ENCODE data around the gene GLB1L. TPM values are rescaled to one million over a fixed set of nuclear protein-coding genes. Genes with fewer than 3 reads are reported as not detected.
A peak's percentile ranks its signal among the peaks of the same experiment; 100 is the strongest.

Gene GLB1L
- total RNA-seq, 2 donors from 2014 or later, result 3.1 to 11.2 TPM

- no peak overlapping the region for H3K27ac ChIP-seq
- 86 to 89% methylated on average over 6 of the region's 6 CpGs for WGBS, 2 donors
- no peaks in the 10 kb centered on the region for H3K27me3 ChIP-seq
- ATAC-seq (no peak), DNase-seq (no peak)
- intact Hi-C loops (cut with DNase I), result no loop called here
- H3K4me3 ChIP-seq, result no peak overlapping the region
- no peaks in the 10 kb centered on the region for H3K9me3 ChIP-seq
- peaks cover 28% of the 10 kb centered on the region for H3K4me1 ChIP-seq
- peaks cover 0 to 2% of the 10 kb centered on the region in 2 donors for H3K36me3 ChIP-seq (replicated peaks in 1 of 2; ENCODE audit: insufficient read depth in 1 of 2, low read depth in 2 of 2)
- TF ChIP-seq POLR2A (IDR thresholded peaks at IDR 0.05) (no peak), CTCF (IDR thresholded peaks at IDR 0.05) (no peak)
Observed at GRCh38 chr2:219214786-219215185, 30.5 kb downstream of the GLB1L start.

DNA sequence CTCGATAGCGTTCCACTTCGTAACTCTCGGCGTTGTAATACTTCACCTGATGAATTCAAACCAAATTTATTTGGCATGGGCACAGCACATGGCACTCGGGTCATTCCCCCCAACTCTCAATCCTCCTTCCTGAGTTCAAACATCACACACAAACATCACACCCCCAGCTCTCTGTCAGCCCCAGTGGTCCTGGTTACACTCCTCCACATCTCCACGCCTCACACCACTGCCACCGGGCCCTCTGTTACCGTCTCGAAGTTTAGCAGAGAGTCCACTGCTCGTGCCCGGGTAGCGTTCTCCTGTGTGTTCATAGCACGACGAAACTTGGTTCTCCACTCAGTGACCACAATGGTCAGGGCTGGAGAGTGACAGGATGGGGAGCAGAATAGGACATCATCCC, 31.1 kb downstream of the GLB1L start:
- ATAC-seq (no peak), DNase-seq (peak in 1 of 4 donors; percentile 5)
- Histone ChIP-seq H3K27ac (no peak overlapping the region), H3K4me3 (no peak overlapping the region), H3K27me3 (no peaks in the 10 kb centered on the region), H3K36me3 (replicated peaks in 1 of 2; ENCODE audit: insufficient read depth in 1 of 2, low read depth in 2 of 2) (peaks cover 0 to 2% of the 10 kb centered on the region in 2 donors), H3K4me1 (peaks cover 22% of the 10 kb centered on the region), H3K9me3 (no peaks in the 10 kb centered on the region)
- intact Hi-C loops (cut with DNase I), result no loop called here
- 94 to 95% methylated on average over 15 of the region's 15 CpGs for WGBS, 2 donors
- TF ChIP-seq POLR2A (IDR thresholded peaks at IDR 0.05), result no peak
- TF ChIP-seq CTCF (IDR thresholded peaks at IDR 0.05), result no peak

DNA sequence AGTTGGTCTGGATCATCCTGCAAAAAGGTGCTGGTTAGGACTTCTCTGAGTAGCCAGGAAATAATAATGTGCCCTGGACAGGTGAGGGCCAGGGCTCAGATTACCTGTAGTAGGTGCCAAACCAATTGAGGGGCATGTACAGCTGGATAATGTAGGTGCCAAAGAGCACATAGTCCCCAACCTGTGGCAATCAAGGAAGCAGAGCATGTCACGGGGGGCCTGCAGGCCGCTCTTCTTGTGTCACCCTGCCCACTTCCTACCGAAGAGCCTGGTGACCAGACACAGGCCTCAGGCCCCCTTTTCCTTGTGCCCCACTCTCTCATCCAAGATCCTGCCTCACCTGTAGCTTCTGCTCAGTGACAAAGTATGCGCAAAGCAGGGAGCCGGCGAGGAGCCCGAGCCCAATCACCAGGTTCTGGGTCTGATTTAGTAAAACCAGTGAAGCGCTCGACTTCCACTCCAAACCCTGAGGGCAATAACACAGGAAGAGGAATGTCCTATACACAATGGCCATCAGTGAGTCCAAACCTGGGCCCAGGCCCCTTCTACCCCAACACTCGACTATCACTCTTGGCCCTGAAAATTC, 31.7 kb downstream of the GLB1L start:
- no peak overlapping the region for H3K27ac ChIP-seq
- WGBS, 2 donors, result 91 to 94% methylated on average over 10 of the region's 10 CpGs
- peaks cover 0 to 3% of the 10 kb centered on the region in 2 donors for H3K36me3 ChIP-seq (replicated peaks in 1 of 2; ENCODE audit: insufficient read depth in 1 of 2, low read depth in 2 of 2)
- ATAC-seq (no peak), DNase-seq (peak in 1 of 4 donors; percentile 2)
- TF ChIP-seq POLR2A (IDR thresholded peaks at IDR 0.05) (no peak), CTCF (IDR thresholded peaks at IDR 0.05) (no peak)
- no peak overlapping the region for H3K4me3 ChIP-seq
- peaks cover 16% of the 10 kb centered on the region for H3K4me1 ChIP-seq
- H3K27me3 ChIP-seq, result no peaks in the 10 kb centered on the region
- no peaks in the 10 kb centered on the region for H3K9me3 ChIP-seq
- intact Hi-C loops (cut with DNase I), result no loop called here

GRCh38 chr2:219213026-219213415, 32.2 kb downstream of the GLB1L start:
- ATAC-seq (no peak), DNase-seq (peak in 1 of 4 donors; percentile 3)
- H3K9me3 ChIP-seq, result no peaks in the 10 kb centered on the region
- H3K4me3 ChIP-seq, result no peak overlapping the region
- H3K27me3 ChIP-seq, result no peaks in the 10 kb centered on the region
- peaks cover 13% of the 10 kb centered on the region for H3K4me1 ChIP-seq
- 83 to 90% methylated on average over 7 to 8 of the region's 8 CpGs for WGBS, 2 donors
- no peak for TF ChIP-seq CTCF (IDR thresholded peaks at IDR 0.05)
- no peak overlapping the region for H3K27ac ChIP-seq
- intact Hi-C loops (cut with DNase I), result no loop called here
- H3K36me3 ChIP-seq (replicated peaks in 1 of 2; ENCODE audit: insufficient read depth in 1 of 2, low read depth in 2 of 2), result peaks cover 0 to 3% of the 10 kb centered on the region in 2 donors

- Histone ChIP-seq H3K4me3 (no peak overlapping the region), H3K36me3 (replicated peaks in 1 of 2; ENCODE audit: insufficient read depth in 1 of 2, low read depth in 2 of 2) (peaks cover 0 to 3% of the 10 kb centered on the region in 2 donors), H3K27me3 (no peaks in the 10 kb centered on the region), H3K9me3 (no peaks in the 10 kb centered on the region), H3K27ac (no peak overlapping the region), H3K4me1 (peaks cover 17% of the 10 kb centered on the region)
- no peak for ATAC-seq
- TF ChIP-seq CTCF (IDR thresholded peaks at IDR 0.05) (no peak), POLR2A (IDR thresholded peaks at IDR 0.05) (no peak)
- no peak for DNase-seq
- WGBS, 2 donors, result 86 to 92% methylated on average over 9 of the region's 9 CpGs
- intact Hi-C loops (cut with DNase I), result no loop called here
Observed at GRCh38 chr2:219210886-219211362, 34.3 kb downstream of the GLB1L start.
